GM21529 (cell line): ENCODE measurements around the gene SOHLH1.

Source experiments
- ATAC-seq: cut with Tn5 transposase; IDR thresholded peaks from one replicate; pipeline ENCODE4 v1.9.1; 2021; ENCODE audit not compliant: unreplicated experiment

Gene SOHLH1, protein sequence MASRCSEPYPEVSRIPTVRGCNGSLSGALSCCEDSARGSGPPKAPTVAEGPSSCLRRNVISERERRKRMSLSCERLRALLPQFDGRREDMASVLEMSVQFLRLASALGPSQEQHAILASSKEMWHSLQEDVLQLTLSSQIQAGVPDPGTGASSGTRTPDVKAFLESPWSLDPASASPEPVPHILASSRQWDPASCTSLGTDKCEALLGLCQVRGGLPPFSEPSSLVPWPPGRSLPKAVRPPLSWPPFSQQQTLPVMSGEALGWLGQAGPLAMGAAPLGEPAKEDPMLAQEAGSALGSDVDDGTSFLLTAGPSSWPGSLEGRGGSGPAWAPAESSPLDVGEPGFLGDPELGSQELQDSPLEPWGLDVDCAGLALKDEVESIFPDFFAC

DNA sequence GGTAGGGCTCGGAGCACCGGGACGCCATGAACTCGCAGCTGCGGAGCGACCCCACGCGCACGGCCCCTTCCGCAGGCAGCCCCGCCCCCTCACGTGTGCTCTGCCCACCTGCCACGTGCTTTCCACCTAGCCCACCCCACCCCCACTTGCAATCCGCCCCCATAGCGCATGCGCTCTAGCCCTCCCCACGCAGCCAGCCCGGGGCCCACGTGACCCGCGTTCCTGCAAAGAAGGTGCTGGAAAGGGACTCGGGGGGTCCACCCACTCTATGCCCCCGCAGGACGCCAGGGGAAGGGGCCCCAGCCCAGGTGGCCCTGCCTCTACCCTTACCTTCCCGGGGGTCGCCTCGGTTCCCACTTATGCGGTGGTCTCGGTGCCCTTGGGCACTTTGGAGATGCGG is at the start of gene SOHLH1:
Gene SOHLH1 (minus strand): TSS at position 42 of the 400 bp plus-strand sequence. CDS start 14 bp downstream, at position 28.
- no peak for ATAC-seq

DNA sequence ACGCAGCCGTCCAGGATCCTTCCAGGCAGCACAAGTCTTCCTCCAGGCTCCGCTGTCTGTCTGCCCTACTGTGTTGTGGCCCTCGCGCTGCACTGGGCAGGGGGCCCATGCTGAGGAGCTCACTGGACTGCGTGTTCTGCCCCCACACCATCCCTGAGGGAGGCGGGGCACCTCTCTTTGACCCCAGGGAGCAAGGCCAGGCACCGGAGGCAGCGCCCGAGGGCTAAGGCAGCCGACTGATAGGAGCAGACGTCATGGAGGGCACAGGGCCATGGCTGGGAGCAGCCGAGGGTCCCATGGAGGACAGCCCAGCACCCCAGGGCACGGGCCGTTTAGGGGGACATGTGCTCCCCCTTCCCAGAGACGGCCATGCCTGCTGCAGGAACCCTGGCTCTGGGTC is 49.4 kb upstream of the SOHLH1 start:
- ATAC-seq: no peak

DNA sequence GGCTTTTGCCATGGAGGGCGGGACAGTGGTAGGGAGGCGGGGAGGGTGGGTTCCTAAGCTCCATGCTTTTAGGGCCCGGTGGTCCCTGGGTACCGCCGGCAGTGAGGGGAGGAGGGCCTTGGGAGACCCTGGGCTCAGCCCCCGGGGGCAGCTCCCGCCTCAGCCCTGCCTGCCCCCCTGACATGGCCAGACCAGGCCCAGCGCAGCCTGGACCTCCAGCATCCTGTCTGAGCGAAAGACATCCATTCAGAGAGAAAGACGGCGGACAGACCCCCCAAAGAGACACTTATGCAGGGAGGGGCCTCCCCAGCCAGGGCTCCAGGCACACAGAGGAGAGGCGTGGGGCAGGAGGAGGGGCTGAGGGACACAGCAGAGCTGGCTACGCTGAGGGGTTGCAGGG is 48.0 kb upstream of the SOHLH1 start:
- no peak for ATAC-seq

DNA sequence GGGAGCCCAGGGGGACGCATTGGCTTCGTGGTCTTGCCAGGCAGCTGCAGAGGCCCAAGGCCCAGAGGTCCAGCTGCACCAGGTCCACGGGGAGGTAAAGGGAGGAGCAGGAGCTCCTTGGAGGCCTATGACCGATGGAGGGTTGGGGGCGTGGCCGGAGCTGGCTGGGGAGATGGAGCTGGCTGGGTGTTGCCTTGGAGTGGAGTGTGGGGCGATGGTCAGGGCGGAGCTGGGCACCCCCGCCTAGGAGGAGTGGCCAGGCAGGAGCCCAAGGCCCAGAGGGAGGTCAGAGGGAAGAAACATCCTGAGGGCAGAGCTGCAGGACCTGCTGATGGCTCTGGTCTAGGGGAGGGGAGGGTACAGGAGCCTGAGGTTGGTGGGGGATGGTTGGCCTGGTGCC is 47.3 kb upstream of the SOHLH1 start:
- ATAC-seq: no peak

DNA sequence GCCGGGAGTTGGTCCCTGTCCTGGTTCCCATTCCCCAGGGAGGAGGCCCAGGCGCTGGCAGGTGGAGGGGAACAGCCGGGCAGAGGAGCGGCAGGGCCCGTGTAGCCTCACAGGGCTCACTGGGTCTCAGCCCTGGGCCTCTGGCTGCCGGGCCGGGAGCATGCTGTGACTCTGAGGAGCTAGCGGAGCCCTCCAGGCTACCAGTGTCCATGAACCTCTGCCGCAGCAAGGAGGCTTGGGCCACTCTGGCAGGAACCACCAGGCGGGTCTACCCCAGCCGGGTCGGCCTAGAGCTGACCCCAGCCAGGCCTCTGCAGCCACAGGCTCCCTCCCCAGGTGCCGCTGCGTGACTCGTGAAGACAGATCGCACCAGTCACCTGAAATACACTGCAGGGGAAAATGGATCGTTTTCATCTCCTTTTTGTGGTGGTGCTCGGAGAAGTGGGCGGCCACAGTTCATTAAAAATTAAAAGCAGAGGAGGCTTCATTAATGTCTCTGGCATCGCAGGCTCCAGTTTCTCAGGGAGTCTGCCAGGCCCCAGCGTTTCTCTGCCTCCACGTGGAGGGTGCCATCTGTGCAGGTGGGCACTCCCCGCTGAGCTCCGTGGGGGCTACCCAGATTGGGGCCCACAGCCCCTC is 46.5 kb upstream of the SOHLH1 start:
- ATAC-seq: no peak

DNA sequence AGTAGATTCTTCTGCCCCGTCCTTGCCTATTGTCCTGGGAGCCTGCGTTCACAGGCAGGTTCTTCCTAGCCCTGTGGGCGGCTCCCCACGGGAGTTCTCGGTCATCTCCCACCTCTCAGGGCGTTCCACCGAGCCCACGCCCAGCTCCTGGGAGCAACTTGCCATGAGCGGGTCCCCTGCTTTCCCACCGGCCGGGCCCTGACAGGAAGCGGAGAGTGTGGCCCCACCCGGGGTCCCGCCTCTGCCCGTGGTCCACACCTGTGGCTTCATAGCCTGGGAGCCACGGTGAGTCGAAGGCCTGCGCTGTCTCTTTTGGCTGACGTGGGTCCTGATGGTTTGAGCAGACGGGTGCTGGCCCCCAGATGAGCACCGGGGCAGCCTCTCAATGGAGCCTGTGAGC is 45.9 kb upstream of the SOHLH1 start:
- ATAC-seq: no peak

DNA sequence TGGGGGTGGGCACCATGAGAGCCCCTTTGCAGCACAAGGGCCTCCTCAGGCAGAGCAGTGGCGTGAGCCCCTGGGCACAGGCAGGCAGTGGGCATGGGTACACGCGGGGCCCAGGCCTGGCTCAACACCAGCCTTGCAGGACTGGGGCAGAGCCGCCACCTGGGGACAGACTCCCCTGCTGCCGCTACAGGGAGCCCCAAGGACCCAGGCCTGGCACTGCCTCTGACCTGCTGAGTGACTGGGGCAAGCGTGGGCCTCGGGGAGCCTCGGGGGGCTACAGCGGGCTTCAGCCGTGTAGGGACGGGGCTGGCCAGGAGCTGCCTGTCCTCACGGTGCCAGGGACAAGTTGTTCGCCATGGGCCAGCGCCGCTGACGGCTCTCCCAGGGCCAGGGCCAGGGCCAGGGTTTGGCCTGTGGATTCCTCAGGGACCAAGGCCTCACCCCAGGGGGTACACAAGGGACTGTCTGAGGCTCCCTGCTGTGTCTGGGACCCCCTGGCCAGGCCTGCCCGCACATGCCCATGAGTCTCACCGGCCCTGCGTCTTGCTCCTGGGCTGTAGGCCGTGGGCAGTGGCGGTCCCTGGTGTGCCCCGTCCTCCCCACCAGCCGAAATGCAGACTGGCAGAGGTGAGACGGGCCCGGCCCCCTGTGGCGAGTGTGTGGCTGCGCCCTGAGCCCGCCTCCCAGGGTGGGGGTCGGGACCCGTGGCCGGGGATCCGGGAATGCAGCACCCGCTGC is 45.2 kb upstream of the SOHLH1 start:
- ATAC-seq: no peak

DNA sequence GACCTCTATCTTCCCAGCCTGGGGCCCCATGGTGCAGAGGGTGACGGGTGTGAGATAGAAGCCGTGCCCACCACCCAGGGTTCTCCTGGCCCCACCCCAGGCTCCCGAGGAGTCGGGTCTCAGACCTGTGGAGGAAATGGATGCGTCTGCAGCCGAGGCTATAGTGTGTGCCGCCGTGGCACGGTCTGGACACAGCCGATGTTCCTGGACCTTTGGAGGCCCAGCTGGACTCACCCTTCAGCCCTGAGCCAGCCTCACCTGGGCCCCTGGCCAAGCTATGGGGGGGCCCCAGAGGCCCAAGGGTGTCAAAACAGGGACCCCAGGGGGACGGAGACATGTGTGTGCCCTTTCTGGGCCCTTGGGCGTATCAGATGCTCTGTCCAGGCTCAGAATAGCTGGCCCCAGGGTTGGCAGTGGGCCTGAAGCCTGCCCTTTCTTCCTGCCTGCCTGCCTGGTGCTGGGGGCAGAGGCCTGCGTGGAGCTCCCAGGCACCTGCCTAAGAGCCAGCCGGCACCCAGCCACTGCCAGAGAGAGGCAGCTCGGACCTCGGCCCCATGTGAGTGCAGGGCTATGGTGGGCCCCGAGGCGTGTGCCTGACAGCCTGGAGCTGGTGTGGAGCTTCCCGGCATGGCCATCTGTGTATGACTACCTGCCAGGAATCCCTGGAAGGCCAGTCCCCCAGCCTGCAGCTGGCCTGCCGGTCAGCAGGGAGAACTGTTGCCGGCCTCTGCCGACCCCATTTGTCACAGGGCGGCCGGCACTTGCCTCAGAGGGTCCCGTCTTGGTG is 44.5 kb upstream of the SOHLH1 start:
- ATAC-seq: no peak

DNA sequence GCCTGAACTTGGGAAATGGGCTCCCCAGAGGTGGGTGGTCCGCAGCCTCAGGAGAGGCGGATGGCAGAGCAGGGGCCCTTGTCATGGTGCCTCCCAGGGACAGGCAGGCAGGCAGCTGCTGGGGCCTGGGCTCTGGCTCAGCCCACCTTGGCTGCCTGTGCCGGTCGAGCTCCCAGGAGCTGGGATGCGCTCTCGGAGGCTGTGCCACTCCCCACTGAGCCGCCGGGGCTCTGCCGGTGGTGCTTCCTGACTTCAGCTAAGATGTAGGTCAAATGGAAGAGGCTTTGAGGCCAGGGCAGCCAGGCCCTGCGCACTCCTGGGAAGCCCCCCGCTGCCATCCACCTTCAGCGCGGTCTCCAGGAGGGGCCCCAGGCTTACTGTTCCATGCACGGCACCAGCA is 43.7 kb upstream of the SOHLH1 start:
- no peak for ATAC-seq

DNA sequence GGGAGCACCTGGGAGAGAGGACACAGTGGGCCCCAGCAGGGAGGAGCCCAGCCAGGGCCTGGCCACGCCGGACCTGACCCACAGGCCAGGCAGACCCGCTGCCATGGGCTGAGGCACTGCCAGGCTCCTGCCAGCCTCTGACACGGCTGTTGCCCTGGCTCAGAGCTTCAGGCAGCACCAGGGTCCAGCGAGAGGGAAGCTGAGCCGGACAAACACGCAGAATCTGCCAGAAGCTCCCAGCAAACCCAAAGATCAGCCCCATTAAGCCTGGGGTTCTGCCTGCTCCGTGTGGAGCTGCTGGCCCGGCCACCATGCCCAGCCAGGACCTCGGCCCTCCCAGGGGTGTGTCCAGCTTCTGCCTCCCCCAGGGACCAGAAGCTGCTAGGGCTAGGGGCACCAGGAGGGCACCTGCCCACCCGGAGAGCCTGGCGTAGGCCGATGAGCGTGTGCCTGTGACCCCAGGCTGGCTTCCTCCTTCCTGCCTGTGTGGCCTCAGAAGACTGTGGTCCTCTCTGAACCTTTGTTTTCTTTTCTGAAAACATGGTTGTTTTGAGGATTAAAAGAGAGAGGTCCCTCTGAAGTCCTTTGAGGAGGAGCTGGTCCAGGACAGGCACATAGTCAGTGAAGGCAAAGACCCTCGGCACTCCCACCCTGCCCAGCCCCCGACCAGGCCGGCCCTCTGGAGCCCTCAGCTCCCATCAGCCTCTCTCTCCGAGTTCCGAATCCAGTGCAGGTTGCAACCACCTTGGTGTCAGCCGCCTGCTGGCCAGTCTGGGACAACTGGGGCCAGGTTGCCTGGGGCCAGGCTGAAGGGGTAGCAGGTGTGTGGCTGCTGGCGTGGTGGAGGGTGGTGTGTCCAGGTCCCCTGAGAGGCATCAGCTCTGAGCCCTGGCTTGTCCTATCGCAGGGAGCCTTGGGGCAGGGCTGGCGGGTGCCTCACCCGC is 42.3 kb upstream of the SOHLH1 start:
- no peak for ATAC-seq

DNA sequence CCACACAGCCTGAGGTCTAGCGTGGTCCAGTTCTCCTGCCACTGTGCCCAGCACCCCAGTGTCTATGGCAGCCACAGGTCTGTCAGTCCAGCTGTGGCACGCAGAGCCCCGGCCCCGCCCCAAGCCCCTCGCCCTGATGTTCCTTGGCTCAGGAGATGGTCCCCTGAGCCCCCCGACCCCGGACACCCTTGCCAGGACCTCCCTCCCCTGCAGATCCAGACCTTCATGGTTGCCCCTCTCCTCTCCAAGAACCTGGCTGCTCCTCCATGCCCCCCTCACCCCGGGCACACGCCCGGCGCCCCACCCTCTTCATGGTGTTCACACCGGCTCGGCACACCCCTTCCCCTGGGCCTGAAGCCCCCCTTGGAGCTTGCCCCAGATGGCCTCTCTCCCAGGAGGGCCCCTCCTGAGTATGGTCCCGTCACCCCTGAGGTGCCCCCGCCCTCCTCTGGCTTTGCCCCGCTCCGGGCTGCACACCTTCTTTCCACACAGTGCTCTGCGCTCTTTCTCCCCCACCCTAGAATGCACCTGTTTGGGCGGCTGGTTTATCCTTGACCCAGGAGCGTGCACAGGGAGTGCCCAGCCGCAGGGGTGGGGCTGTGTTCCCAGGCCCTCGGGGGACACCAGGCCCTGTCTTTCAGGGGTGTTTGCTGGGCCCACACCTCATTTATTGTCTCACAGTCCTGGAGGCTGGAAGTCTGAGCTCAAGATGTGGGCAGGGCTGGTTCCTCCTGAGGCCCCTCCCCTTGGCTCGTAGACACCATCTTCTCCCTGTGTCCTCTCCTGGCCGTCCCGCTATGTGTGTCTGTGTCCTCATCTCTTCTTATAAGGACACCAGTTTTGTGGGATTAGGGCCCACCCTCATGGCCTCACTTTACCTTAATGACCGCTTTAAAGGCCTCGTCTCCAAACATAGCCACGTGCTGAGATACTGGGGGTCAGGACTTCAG is 40.3 kb upstream of the SOHLH1 start:
- ATAC-seq: no peak

DNA sequence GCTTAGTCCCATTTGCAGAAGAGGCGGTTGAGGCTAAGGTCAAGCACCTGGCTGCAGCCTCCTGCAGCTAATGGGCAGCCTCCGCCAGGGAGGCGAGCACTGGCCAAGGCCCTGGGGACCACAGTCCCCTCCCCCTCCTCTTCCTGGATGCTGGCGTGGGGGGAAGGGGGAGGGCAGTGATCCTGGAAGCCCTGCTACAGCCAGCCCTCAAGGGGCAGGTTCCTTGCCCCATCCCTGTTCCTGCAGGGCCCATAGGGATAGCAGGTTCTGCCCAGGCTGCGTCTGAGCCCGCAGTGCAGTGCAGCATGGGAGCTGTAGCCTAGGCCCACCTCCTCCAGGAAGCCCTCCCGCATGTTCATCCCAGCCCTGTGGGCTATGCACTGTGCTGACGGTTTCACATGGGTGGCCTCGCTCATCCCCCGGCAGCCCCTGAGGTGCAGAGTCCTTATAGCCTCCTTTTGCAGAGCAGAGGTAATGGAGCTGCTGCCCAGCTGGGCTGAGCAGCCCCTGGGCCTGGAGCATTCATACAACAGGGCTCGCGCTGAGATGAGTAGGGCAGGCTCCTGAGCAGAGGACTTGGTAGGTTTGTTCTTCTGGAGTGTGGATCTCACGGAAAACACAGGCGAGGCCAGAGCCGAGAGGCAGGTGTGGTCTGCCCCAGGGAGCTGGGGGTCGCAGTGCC is 38.7 kb upstream of the SOHLH1 start:
- no peak for ATAC-seq

DNA sequence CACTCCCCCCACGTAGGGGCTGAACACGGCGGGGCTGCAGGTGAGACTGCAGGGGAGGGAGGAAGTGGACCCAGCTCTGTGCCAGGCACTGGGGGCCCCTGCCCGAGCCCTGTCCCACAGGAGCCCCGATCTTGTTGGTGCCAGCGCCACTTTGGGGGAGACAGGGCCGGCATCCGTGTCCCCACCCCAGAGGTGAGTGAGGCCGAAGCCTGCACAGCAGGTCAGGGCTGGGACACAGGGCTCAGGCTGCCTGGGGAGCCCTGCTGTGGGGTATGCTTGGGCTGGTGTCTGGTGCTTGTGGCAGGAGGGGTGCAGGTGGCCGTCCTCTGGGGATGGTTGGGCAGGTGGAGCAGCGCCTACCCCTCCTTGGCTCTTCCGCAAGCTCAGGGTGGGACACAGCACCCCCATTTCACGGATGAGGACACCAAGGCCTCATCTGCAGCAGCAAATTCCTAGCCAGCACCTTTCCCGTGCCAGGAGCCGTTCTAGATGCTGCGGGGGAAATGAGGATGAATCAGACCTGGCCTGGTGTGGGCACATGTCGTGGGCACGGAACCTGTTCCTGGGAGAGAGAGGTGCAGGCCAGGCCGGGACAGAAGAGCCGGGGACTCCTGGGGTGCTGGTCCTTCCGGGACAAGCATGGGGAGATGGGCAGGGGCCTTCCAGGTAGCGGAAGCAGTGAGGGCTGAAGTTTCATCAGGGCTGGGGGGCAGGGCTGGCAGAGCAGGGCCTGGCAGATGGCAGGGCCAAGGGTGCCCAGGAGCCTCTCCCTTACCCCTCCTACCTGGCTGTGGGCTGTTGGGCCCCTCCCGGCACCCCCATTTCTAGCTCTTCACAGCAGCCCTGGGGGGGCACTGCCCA is 37.9 kb upstream of the SOHLH1 start:
- no peak for ATAC-seq

DNA sequence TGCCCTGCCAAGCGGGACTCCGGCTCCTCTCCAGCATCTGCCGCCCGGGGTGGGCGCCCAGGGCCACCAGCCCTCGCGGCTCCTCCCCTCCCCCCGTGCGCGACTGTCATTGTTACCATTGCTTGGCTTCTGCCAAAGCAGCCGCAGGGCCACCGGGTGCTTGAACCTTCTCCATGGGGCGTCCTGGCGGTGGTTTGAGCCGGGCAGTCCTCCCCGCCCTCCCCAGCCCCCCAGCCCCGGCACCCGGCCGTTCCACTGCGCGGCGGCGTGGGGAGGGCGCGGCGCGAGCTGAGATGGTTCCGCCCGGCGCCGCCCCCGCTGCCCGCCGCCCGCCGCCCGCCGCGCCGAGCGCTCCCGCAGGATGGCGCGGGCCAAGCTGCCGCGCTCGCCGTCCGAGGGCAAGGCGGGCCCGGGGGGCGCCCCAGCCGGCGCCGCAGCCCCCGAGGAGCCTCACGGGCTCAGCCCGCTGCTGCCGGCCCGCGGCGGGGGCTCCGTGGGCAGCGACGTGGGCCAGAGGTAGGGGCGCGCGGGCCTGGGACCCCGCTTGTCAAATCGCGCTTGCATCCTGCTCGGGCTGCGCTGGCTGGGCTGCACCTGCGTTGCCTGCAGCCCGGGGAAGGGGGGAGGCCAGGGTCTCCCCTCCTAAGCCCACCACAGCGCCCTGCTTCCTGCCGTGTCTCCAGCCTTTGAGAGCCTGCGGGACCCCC is 37.1 kb upstream of the SOHLH1 start:
- no peak for ATAC-seq

DNA sequence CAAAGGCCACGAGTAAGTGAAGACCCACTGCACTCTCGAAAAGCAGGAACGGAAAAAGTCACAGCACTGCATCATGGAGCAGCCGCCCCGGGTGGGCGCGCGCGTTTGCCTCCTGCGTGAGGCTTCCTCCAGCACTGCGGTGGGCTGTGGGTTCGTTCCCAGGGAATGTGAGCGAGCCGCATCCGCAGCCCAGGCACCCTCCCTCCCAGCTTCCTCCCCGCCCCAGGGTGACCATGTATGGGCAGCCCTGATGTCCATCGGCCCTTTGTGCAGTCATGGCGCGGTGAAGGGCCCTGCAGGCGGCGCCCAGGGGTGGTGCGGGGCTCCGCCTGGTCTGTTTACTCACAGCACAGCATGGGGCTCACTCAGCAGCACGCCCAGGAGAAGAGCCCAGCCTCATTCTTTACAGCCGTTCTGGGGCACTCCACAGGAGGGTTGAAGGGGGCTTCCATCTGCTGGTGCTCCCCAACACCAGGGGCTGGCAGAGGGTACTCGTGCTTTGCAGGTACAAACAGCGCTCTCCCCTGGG is 35.4 kb upstream of the SOHLH1 start:
- ATAC-seq: no peak

DNA sequence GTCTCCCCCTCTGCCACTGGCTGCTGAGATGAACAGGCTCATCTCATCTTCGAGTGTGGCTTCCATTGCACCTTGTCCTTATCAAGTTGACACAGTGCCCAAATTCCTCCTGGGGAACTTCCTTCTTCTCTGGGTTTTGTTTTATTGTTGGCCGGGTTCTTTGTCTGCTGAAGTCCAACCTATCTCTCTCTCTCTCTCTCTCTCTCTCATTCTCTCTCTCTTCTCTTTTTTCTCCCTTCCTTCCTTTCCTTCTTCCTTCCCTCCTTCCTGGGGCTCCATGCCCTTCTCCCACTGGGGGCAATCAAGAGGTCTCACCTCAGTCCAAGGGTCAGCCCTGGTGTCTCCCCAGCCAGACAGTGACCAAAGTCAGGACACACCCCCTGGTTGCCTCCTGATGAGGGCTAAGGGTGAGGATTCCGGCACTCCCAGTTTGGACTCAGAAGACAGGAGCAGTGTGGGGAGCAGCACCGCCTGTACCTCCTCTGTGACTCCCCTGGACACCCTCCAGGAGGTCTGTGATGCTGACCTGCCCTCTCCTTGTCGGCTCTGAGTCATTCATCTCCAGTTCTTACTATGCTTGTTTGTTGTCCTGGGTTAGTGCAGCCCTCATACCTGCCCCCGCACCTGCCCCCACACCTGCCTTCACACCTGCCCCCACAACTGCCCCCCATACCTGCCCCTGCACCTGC is 33.4 kb upstream of the SOHLH1 start:
- ATAC-seq: no peak
